GM20431 (cell line): ENCODE data around the gene CLEC4A.
"Not testable (repeated sequence)": the region's sequence is repeated elsewhere in the genome, so short reads cannot be mapped to it uniquely, and the experiment has no call there.

Experiments
- in situ Hi-C: fragments of 300-500 bp; cut with MseI, MboI; formaldehyde crosslinking; loops from one replicate; pipeline ENCODE4 v1.15.0; 2020; ENCODE audit warnings: low sequenced_read_pairs; ENCODE audit not compliant: unreplicated experiment

Gene CLEC4A

GRCh38 chr12:8123124-8123912 is at the start of gene CLEC4A:
CLEC4A (plus strand) TSS chr12:8123617; CDS start chr12:8123879, 262 bp downstream.
- in situ Hi-C loops, result loop anchor here (10.0 kb wide), 1 partner anchor 111 kb away; no protein-coding TSS in a partner anchor

GRCh38 chr12:8075935-8076334 is 47.5 kb upstream of the CLEC4A start:
- in situ Hi-C loops, result no loop called here

GRCh38 chr12:8076366-8076765 is 47.1 kb upstream of the CLEC4A start:
- in situ Hi-C loops, result no loop called here

- in situ Hi-C loops, result no loop called here
Measured at GRCh38 chr12:8077207-8077606, 46.2 kb upstream of the CLEC4A start.

GRCh38 chr12:8078398-8078797 is 45.0 kb upstream of the CLEC4A start:
- in situ Hi-C loops, result no loop called here

GRCh38 chr12:8078916-8079315 is 44.5 kb upstream of the CLEC4A start:
- in situ Hi-C loops, result no loop called here

GRCh38 chr12:8080120-8080519 is 43.3 kb upstream of the CLEC4A start:
- in situ Hi-C loops, result no loop called here

- in situ Hi-C loops, result no loop called here
Measured at GRCh38 chr12:8081251-8081920, 42.0 kb upstream of the CLEC4A start.

- in situ Hi-C loops, result no loop called here
Measured at GRCh38 chr12:8082808-8083100, 40.7 kb upstream of the CLEC4A start.

- in situ Hi-C loops, result not testable (repeated sequence)
Measured at GRCh38 chr12:8084351-8084750, 39.1 kb upstream of the CLEC4A start.

- in situ Hi-C loops, result no loop called here
Measured at GRCh38 chr12:8087666-8088065, 35.8 kb upstream of the CLEC4A start.

- in situ Hi-C loops, result no loop called here
Measured at GRCh38 chr12:8088574-8088973, 34.8 kb upstream of the CLEC4A start.

- in situ Hi-C loops, result not testable (repeated sequence)
Measured at GRCh38 chr12:8089277-8089676, 34.1 kb upstream of the CLEC4A start.

GRCh38 chr12:8089716-8090115 is 33.7 kb upstream of the CLEC4A start:
- in situ Hi-C loops, result no loop called here

GRCh38 chr12:8093291-8093690 is 30.1 kb upstream of the CLEC4A start:
- in situ Hi-C loops, result no loop called here

- in situ Hi-C loops, result no loop called here
Measured at GRCh38 chr12:8096281-8096915, 27.0 kb upstream of the CLEC4A start.

GRCh38 chr12:8099235-8099634 is 24.2 kb upstream of the CLEC4A start:
- in situ Hi-C loops, result no loop called here

GRCh38 chr12:8108808-8109398 is 14.5 kb upstream of the CLEC4A start:
- in situ Hi-C loops, result no loop called here

GRCh38 chr12:8113117-8113516 is 10.3 kb upstream of the CLEC4A start:
- in situ Hi-C loops, result not testable (repeated sequence)

- in situ Hi-C loops, result loop anchor here (10.0 kb wide), 1 partner anchor 115 kb away; no protein-coding TSS in a partner anchor
Measured at GRCh38 chr12:8120072-8120713, 3.2 kb upstream of the CLEC4A start.
